Vagina (tissue), 2 donors: Measurements from ENCODE around the gene HOXD11.

ENCODE experiments used
- POLR2A ChIP-seq, 2 donors: fragments of 450-650 bp; IDR thresholded peaks; one replicate each; pipeline ENCODE4 v1.6.1; 2017; ENCODE audit warnings: antibody characterized with exemption in 2 of 2, mild to moderate bottlenecking in 2 of 2, moderate library complexity in 2 of 2
- TF ChIP-seq, protein P1 (sequence below), 3 experiments: fragments of 450-650 bp in 2 of 3; fragments of 200-600 bp in 1 of 3; sonication (generic) in 1 of 3; IDR thresholded peaks; one replicate each; pipeline ENCODE4 v1.5.1; 2017 to 2019; ENCODE audit warnings: antibody characterized with exemption in 3 of 3, mild to moderate bottlenecking in 2 of 3, moderate library complexity in 2 of 3

DNA sequence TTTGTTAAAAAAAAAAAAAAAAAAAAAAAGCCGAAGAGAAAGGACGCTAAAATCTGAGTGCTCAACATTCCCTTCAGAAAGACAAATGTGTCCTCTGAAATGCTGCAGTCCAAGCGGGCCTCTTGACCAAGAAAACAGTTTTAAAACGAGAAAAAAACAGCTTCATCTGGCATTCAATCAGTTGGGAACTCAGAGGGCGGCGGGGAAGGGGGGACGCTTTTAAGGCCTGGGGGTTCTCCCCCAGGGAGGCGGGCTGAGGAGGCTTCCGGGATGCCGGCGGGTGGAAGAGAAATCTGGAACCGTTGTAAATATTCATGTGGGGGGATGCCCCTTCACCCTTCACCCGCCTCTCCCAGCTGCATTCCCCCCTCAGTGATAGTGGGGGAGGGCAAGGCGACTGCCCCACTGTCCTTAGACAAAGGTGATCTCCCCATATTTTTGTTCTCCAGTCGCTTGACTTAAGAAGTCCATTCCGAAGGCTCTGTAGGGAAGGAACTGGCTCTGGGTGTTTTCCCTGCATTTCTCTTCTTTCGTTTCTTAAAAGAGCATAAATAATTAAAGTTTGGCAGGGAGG, 3.3 kb upstream of the HOXD11 start:
- TF ChIP-seq, protein P1, sequence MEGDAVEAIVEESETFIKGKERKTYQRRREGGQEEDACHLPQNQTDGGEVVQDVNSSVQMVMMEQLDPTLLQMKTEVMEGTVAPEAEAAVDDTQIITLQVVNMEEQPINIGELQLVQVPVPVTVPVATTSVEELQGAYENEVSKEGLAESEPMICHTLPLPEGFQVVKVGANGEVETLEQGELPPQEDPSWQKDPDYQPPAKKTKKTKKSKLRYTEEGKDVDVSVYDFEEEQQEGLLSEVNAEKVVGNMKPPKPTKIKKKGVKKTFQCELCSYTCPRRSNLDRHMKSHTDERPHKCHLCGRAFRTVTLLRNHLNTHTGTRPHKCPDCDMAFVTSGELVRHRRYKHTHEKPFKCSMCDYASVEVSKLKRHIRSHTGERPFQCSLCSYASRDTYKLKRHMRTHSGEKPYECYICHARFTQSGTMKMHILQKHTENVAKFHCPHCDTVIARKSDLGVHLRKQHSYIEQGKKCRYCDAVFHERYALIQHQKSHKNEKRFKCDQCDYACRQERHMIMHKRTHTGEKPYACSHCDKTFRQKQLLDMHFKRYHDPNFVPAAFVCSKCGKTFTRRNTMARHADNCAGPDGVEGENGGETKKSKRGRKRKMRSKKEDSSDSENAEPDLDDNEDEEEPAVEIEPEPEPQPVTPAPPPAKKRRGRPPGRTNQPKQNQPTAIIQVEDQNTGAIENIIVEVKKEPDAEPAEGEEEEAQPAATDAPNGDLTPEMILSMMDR (IDR thresholded peaks at IDR 0.05): no peak
- TF ChIP-seq POLR2A (IDR thresholded peaks at IDR 0.05): no peak
